Body of pancreas (tissue), 4 donors: ENCODE data around the gene HTATIP2. TPM values are rescaled to one million over a fixed set of nuclear protein-coding genes. Genes with fewer than 3 reads are reported as not detected.
A peak's percentile ranks its signal among the peaks of the same experiment; 100 is the strongest.

Experiments
- ATAC-seq: fragments of 150-250 bp; one replicate; pipeline ENCODE4 v1.9.1; 2016
- DNase-seq, 4 donors: peaks; one replicate each; pipeline ENCODE4 v3.0.0-alpha.2; 2019
- H3K27ac ChIP-seq, 4 donors: fragments of 200-600 bp; sonication (generic); 1 replicate in 3 of 4; 2 replicates in 1 of 4; pipeline versions ENCODE4 v1.5.1 to v1.6.1; 2016 to 2019; ENCODE audit warnings: mild to moderate bottlenecking in 1 of 4, mixed read lengths in 1 of 4, moderate library complexity in 1 of 4
- H3K27me3 ChIP-seq, 2 donors: fragments of 200-600 bp; sonication (generic); one replicate each; pipeline ENCODE4 v1.6.0; 2016; ENCODE audit warnings: mild to moderate bottlenecking in 1 of 2
- H3K36me3 ChIP-seq, 2 donors: fragments of 200-600 bp; sonication (generic); replicated peaks in 1 of 2; 2 replicates each; pipeline ENCODE4 v1.5.1; 2016; ENCODE audit warnings: low read depth in 2 of 2; ENCODE audit not compliant: insufficient read depth in 1 of 2
- H3K4me1 ChIP-seq: fragments of 200-600 bp; sonication (generic); one replicate; pipeline ENCODE4 v1.6.0; 2016
- H3K4me3 ChIP-seq, 2 donors: fragments of 200-600 bp; sonication (generic); 1 replicate in 1 of 2; 2 replicates in 1 of 2; pipeline ENCODE4 v1.5.1; 2016 to 2019
- H3K9me3 ChIP-seq, 3 donors: fragments of 200-600 bp; sonication (generic); 1 replicate in 2 of 3; 2 replicates in 1 of 3; pipeline ENCODE4 v1.5.1; 2016
- POLR2A ChIP-seq, 3 donors: fragments of 450-650 bp; IDR thresholded peaks; one replicate each; pipeline ENCODE4 v1.6.1; 2016; ENCODE audit warnings: antibody characterized with exemption in 3 of 3, mild to moderate bottlenecking in 2 of 3
- WGBS, 2 donors: methylation state at CpG; one replicate each; pipeline ENCODE4 v1.1.5; 2017; 5-methylcytosine and 5-hydroxymethylcytosine counted together
- intact Hi-C: fragments of 100-400 bp; cut with DNase I; formaldehyde crosslinking; loops from one replicate; pipeline ENCODE4 v1.15.1; 2023
- total RNA-seq, 2 donors: library from RNA; depleted of rRNA; stranded (reverse); fragments of >200 nt; gene quantifications; one replicate each; pipeline ENCODE4 v1.1.0, GENCODE V29; 2016
- TF ChIP-seq, protein P1 (sequence below), 7 experiments: fragments of 450-650 bp in 4 of 7; fragments of 200-600 bp in 3 of 7; sonication (generic) in 3 of 7; IDR thresholded peaks; one replicate each; pipeline ENCODE4 v1.5.1; 2016 to 2019; ENCODE audit warnings: antibody characterized with exemption in 7 of 7

HTATIP2 gene
- total RNA-seq, 2 donors from 2014 or later: 23.1 to 37.1 TPM

DNA sequence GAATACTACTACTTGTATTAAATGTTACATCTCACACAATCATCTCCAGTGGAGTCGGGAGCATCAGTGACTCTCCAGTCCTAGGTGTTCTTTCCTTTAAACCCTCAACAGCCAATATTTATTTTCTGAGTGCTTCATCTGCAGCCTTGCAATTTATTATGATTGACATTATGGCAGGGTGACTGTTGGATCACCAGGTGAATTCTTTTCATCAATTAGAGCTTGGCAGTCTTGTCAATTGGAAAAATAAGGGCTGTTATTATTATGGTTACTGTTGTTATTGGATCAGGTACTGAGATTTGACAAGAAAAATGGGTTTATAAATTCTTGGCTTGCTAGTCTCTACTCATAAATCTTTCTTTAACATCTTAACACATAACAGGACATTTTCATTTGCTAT is 27.5 kb upstream of the HTATIP2 start:
- ATAC-seq (no peak), DNase-seq (no peak)
- Histone ChIP-seq H3K36me3 (no peaks in the 10 kb centered on the region), H3K4me1 (no peaks in the 10 kb centered on the region), H3K27me3 (no peaks in the 10 kb centered on the region), H3K4me3 (no peak overlapping the region), H3K9me3 (no peaks in the 10 kb centered on the region), H3K27ac (no peak overlapping the region)
- 85 to 86% methylated on average over 1 of the region's 1 CpG for WGBS, 2 donors
- intact Hi-C loops: no loop called here
- no peak for TF ChIP-seq POLR2A (IDR thresholded peaks at IDR 0.05)
- TF ChIP-seq, protein P1, sequence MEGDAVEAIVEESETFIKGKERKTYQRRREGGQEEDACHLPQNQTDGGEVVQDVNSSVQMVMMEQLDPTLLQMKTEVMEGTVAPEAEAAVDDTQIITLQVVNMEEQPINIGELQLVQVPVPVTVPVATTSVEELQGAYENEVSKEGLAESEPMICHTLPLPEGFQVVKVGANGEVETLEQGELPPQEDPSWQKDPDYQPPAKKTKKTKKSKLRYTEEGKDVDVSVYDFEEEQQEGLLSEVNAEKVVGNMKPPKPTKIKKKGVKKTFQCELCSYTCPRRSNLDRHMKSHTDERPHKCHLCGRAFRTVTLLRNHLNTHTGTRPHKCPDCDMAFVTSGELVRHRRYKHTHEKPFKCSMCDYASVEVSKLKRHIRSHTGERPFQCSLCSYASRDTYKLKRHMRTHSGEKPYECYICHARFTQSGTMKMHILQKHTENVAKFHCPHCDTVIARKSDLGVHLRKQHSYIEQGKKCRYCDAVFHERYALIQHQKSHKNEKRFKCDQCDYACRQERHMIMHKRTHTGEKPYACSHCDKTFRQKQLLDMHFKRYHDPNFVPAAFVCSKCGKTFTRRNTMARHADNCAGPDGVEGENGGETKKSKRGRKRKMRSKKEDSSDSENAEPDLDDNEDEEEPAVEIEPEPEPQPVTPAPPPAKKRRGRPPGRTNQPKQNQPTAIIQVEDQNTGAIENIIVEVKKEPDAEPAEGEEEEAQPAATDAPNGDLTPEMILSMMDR (IDR thresholded peaks at IDR 0.05): no peak

DNA sequence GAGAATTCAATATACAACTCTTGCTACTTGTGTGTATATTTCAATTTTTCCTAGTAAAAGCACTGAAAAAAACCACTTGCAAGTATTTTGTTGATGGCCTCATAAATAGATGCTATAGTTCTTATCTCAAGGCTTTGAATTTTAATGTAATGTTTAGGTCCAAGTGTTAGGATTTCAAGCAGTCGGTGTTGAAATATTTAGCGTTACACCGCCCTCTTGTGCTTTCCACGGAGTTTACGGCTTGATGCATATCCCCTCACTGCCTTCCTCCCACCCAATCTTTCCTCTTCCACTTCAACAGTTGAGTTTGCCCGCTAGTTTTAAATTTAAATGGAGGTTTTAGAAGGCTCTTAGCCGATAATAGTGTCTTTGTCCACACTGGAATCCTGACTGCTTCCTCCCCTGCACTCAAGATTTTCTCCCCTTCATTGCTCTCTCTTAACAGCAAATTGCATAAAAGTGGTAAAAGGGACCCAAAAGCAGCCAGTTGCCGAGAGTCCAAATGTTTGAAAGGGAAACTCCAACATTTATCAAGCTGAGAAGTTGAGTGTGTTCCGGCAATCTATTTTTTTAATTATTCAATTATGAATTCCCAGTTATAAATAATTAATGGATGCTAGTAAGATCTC is 25.9 kb upstream of the HTATIP2 start:
- Histone ChIP-seq H3K36me3 (no peaks in the 10 kb centered on the region), H3K4me3 (no peak overlapping the region), H3K4me1 (no peaks in the 10 kb centered on the region), H3K9me3 (no peaks in the 10 kb centered on the region), H3K27me3 (no peaks in the 10 kb centered on the region), H3K27ac (no peak overlapping the region)
- TF ChIP-seq, protein P1 (IDR thresholded peaks at IDR 0.05): peak in 4 of 7 experiments; percentile 17 to 27 (median 18)
- no peak for TF ChIP-seq POLR2A (IDR thresholded peaks at IDR 0.05)
- intact Hi-C loops: no loop called here
- 20 to 21% methylated on average over 9 of the region's 9 CpGs for WGBS, 2 donors
- DNase-seq (no peak), ATAC-seq (no peak)

DNA sequence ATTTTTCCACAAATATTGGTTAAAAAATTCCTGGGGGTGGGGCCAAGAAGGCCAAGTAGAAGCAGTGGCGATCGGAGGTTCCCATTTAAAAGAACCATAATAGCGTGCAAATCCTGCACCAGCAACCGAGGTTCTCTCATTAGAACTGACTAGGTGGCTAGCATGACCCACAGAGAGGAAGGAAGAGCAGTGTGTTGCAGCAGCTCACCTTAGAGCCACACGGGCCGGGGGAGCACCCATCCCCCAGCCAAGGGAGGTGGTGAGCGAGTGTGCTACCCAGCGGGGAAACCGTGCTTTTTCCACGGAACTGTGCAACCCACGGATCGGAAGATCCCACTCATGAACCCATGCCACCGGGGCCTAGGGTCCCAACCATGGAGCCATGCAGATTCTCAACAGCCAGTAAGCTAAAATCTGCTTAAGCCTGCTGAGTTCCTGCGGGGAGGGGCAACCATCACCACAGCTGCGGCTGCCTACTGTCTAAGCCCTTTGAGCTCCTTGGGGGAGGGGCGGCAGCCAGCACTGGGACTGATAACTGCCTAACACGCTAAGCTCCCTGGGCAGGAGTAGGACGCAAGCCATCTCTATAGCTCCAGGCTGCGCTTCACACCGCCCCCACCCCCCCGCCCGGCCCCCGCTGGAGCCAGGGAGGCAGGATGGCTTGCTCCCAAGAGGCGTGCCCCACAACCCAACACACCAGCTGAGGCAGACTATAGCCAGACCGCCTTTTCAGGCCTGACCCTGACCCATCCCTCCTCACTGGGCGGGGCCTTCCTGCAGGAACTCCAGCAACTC is 21.0 kb upstream of the HTATIP2 start:
- 27 to 50% methylated on average over 9 to 26 of the region's 26 CpGs for WGBS, 2 donors
- H3K27ac ChIP-seq: no peak overlapping the region
- no peak for TF ChIP-seq POLR2A (IDR thresholded peaks at IDR 0.05)
- TF ChIP-seq, protein P1 (IDR thresholded peaks at IDR 0.05): no peak
- H3K36me3 ChIP-seq: no peaks in the 10 kb centered on the region
- no peaks in the 10 kb centered on the region for H3K4me1 ChIP-seq
- H3K4me3 ChIP-seq: no peak overlapping the region
- DNase-seq (no peak), ATAC-seq (no peak)
- intact Hi-C loops: no loop called here
- no peaks in the 10 kb centered on the region for H3K9me3 ChIP-seq
- H3K27me3 ChIP-seq: no peaks in the 10 kb centered on the region

DNA sequence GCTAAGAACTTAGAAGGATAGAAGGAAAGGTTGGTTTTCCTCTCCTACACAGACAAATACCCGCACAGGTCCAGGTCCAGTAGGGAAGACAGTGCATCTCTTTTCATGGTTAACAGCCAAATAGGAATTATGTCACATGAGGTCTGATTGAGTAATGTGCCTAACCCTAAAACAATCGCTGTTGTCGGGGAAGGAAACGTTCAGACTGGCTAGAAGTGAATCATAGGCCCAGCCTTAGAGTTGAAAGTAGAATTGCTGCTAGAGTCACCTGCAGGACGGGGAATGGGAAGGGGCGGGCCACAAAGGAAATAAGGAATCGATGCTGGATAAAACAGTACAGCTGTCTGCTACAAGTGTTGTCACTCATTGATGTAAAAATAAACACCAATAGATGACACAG is 12.4 kb upstream of the HTATIP2 start:
- 61 to 75% methylated on average over 7 of the region's 7 CpGs for WGBS, 2 donors
- no peak for ATAC-seq
- Histone ChIP-seq H3K27me3 (no peaks in the 10 kb centered on the region), H3K27ac (no peak overlapping the region), H3K4me1 (peaks cover 6% of the 10 kb centered on the region), H3K9me3 (no peaks in the 10 kb centered on the region), H3K36me3 (no peaks in the 10 kb centered on the region), H3K4me3 (no peak overlapping the region)
- DNase-seq: no peak
- intact Hi-C loops: loop anchor here (5.0 kb wide), 2 partner anchors 124 to 224 kb away; no protein-coding TSS in a partner anchor
- TF ChIP-seq, protein P1 (IDR thresholded peaks at IDR 0.05): no peak
- TF ChIP-seq POLR2A (IDR thresholded peaks at IDR 0.05): no peak
